Osteoblast (primary cell): ENCODE measurements around the gene FAM53A. TPM values are rescaled to one million over a fixed set of nuclear protein-coding genes. Genes with fewer than 3 reads are reported as not detected.

Experiments
- DNase-seq: peaks from one replicate; pipeline ENCODE4 v3.0.0; 2011; ENCODE audit warnings: low spot score, mixed read lengths; ENCODE audit not compliant: insufficient read length; ENCODE audit errors: missing footprints
- H2AFZ ChIP-seq: 2 replicates; pipeline ENCODE4 v1.6.0; 2011; ENCODE audit warnings: mild to moderate bottlenecking, low read length
- H3K27ac ChIP-seq: 2 replicates; pipeline ENCODE4 v1.5.1; 2011; ENCODE audit warnings: mild to moderate bottlenecking, low read depth, low read length, moderate library complexity
- H3K27me3 ChIP-seq: 2 replicates; pipeline ENCODE4 v1.6.0; 2012; ENCODE audit warnings: mild to moderate bottlenecking, control low read depth, inconsistent platforms, low read length, moderate library complexity; ENCODE audit not compliant: insufficient read depth
- H3K36me3 ChIP-seq: 2 replicates; pipeline ENCODE4 v1.5.1; 2011; ENCODE audit warnings: mild to moderate bottlenecking, low read length, control low read depth, moderate library complexity; ENCODE audit not compliant: insufficient read depth
- H3K4me1 ChIP-seq: 2 replicates; pipeline ENCODE4 v1.5.1; 2011; ENCODE audit warnings: mild to moderate bottlenecking, low read length, control low read depth, moderate library complexity; ENCODE audit not compliant: insufficient read depth
- H3K4me2 ChIP-seq: 2 replicates; pipeline ENCODE4 v1.6.0; 2011; ENCODE audit warnings: mild to moderate bottlenecking, low read length; ENCODE audit not compliant: insufficient read depth
- H3K4me3 ChIP-seq: fragments of 200-600 bp; sonication (generic); 3 replicates; pipeline ENCODE4 v1.5.1; 2012; ENCODE audit warnings: mild to moderate bottlenecking, low read length, inconsistent platforms; ENCODE audit not compliant: insufficient read depth
- H3K79me2 ChIP-seq: 2 replicates; pipeline ENCODE4 v1.6.0; 2012; ENCODE audit warnings: mild to moderate bottlenecking, low read length, control low read depth, inconsistent platforms; ENCODE audit not compliant: insufficient read depth
- H3K9me3 ChIP-seq: 2 replicates; pipeline ENCODE4 v1.5.1; 2011; ENCODE audit warnings: low read depth, low read length, control low read depth
- H4K20me1 ChIP-seq: 2 replicates; pipeline ENCODE4 v1.6.0; 2012; ENCODE audit warnings: mild to moderate bottlenecking, low read length, control low read depth; ENCODE audit not compliant: insufficient read depth
- total RNA-seq: library from RNA; depleted of rRNA; stranded (reverse); fragments of >200 nt; gene quantifications from 2 replicates; pipeline ENCODE4 v1.2.3, GENCODE V29; 2012
- TF ChIP-seq, protein P1 (sequence below): IDR thresholded peaks from 2 replicates; pipeline ENCODE4 v1.5.1; 2011; ENCODE audit warnings: mild to moderate bottlenecking, low read depth, low read length, moderate library complexity; ENCODE audit errors: extremely low read depth

Gene FAM53A
- total RNA-seq, 1 donor: 4.3 TPM

DNA sequence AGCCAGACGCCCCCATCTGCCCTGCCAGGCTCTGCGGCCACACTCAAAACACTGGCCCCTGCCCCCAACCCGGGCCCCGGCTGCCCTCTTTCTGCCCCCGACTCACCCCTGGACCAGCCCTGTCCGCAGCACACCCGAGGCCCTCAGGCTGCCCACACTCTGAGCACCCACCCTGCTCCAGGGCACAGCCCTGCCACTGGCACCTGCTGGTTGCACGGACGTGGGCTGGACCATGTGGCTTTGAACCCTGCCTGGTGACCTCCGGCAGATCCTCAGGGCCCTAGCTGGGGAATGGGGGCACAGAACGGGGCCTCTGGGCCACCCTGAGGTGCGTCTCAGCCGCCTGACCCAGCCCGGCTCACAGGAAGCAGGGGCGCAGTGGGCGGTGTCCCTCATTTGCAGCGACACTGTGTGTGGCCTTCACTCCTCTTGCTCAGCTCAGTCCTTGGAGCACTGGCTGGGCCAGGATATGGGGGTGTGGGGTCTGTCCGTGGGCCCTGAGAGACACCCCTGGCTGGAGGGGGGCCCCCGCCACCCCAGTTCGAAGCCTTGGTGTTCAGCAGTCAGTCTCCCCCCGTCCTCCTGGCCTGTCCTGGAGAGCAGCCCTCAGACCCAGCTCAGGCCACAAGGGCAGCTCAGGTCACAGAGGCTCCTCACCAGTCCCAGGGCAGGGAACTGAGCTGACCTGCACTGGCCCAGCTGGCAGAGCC is 73.2 kb downstream of the FAM53A start:
- H3K4me3 ChIP-seq: no peak overlapping the region
- H3K4me2 ChIP-seq: no peak overlapping the region
- no peaks in the 10 kb centered on the region for H3K27me3 ChIP-seq
- TF ChIP-seq, protein P1, sequence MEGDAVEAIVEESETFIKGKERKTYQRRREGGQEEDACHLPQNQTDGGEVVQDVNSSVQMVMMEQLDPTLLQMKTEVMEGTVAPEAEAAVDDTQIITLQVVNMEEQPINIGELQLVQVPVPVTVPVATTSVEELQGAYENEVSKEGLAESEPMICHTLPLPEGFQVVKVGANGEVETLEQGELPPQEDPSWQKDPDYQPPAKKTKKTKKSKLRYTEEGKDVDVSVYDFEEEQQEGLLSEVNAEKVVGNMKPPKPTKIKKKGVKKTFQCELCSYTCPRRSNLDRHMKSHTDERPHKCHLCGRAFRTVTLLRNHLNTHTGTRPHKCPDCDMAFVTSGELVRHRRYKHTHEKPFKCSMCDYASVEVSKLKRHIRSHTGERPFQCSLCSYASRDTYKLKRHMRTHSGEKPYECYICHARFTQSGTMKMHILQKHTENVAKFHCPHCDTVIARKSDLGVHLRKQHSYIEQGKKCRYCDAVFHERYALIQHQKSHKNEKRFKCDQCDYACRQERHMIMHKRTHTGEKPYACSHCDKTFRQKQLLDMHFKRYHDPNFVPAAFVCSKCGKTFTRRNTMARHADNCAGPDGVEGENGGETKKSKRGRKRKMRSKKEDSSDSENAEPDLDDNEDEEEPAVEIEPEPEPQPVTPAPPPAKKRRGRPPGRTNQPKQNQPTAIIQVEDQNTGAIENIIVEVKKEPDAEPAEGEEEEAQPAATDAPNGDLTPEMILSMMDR: no peak
- no peaks in the 10 kb centered on the region for H3K4me1 ChIP-seq
- H3K27ac ChIP-seq: no peak overlapping the region
- H4K20me1 ChIP-seq: no peaks in the 10 kb centered on the region
- no peaks in the 10 kb centered on the region for H3K79me2 ChIP-seq
- no peak for DNase-seq
- no peak overlapping the region for H2AFZ ChIP-seq
- no peaks in the 10 kb centered on the region for H3K36me3 ChIP-seq
- no peaks in the 10 kb centered on the region for H3K9me3 ChIP-seq

DNA sequence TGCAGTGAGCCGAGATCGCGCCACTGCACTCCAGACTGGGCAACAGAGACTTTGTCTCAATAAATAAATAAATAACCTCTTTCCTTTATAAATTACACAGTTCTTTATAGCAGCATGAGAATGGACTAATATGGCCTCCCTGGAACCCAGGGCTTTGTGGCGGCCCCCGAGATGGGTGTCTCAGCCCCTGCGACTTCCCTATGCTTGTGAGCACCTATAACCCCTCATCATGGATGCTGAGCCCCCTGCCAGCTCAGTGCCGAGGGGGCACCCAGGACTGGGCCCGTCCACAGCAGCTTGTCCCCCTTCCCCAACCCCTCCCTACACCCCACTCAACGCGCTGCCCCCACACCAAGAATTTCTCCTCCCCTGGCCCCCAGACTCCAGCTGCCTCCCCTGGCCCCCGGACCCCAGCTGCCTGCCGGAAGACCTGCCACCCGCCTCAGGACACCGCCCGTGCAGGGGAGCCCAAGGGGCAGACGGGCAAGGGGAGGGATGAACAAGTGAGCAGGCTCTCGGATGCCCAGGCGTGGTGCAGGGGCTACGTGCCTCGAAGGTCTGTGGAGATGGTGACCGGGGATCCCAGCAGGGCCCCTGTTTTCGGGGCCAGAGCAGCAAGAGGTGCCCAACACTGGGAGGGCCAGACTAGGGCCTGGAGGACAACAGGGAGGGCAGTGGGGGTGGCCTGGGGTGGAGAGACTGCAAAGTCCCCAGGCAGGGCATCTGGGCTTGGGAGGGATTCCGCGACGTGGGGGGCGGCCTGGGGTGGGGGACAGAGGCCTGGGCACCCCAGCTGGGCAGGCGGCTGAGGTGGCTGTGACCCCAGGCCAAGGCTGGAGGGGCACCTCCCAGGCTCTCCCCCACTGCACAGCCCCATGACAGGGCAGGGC is 74.0 kb downstream of the FAM53A start:
- Histone ChIP-seq H2AFZ (no peak overlapping the region), H3K27me3 (peaks cover 1% of the 10 kb centered on the region), H3K27ac (no peak overlapping the region), H3K4me1 (no peaks in the 10 kb centered on the region), H3K36me3 (no peaks in the 10 kb centered on the region), H3K9me3 (no peaks in the 10 kb centered on the region), H4K20me1 (no peaks in the 10 kb centered on the region), H3K4me3 (no peak overlapping the region), H3K79me2 (no peaks in the 10 kb centered on the region), H3K4me2 (no peak overlapping the region)
- no peak for DNase-seq
- TF ChIP-seq, protein P1: no peak

DNA sequence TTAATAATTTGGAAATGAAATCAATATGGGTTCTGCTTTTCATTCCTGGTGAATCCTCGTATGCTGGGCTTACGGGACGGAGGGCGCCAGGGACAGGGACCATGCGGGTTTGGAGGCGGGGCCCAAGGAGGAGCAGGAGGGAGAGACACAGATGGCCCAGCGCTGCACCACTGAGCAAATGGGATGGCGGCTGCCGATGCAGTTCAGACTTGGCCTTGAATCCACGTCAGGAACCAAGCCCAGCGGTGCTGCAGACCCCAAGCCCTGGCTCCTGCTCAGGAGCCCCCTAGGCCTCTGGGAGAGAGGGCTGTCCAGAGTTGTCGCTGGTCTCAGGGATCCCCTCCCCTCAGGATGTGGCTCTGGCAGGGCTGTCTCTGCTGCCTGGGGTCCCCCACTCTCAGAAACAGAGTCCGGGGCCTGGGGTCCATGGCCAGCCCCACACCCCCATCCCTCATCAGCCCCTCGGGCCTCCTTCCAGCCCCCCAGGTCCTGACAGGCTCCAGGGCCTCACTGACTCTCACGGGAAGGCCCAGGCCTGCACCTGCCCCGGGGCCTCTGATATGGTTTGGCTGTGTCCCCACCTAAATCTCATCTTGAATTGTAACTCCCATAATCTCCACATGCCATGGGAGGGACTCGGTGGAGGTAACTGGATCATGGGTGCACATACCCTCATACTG is 75.2 kb downstream of the FAM53A start:
- Histone ChIP-seq H3K27me3 (peaks cover 4% of the 10 kb centered on the region), H3K36me3 (no peaks in the 10 kb centered on the region), H3K79me2 (no peaks in the 10 kb centered on the region), H3K4me3 (no peak overlapping the region), H3K27ac (no peak overlapping the region), H2AFZ (no peak overlapping the region), H4K20me1 (no peaks in the 10 kb centered on the region), H3K4me1 (no peaks in the 10 kb centered on the region), H3K4me2 (no peak overlapping the region), H3K9me3 (no peaks in the 10 kb centered on the region)
- DNase-seq: peak; percentile 47
- TF ChIP-seq, protein P1: no peak
